HG02938 (cell line): ENCODE data around the gene LRRC17.

Experiments used
- ATAC-seq: cut with Tn5 transposase; IDR thresholded peaks from one replicate; pipeline ENCODE4 v1.9.1; 2021; ENCODE audit warnings: mild to moderate bottlenecking, moderate library complexity; ENCODE audit not compliant: unreplicated experiment

Gene LRRC17

GRCh38 chr7:102985176-102985783 is 72.5 kb downstream of the LRRC17 start:
- ATAC-seq = no peak

- no peak for ATAC-seq
Measured at GRCh38 chr7:102988088-102988487, 75.3 kb downstream of the LRRC17 start.

- ATAC-seq = no peak
Measured at GRCh38 chr7:102988631-102989560, 76.1 kb downstream of the LRRC17 start.

GRCh38 chr7:102990642-102991041 is 77.8 kb downstream of the LRRC17 start:
- no peak for ATAC-seq

GRCh38 chr7:102991077-102991539 is 78.3 kb downstream of the LRRC17 start:
- ATAC-seq = no peak

- ATAC-seq = no peak
Measured at GRCh38 chr7:102991540-102992214, 78.9 kb downstream of the LRRC17 start.

GRCh38 chr7:102992509-102992937 is 79.7 kb downstream of the LRRC17 start:
- no peak for ATAC-seq

GRCh38 chr7:102992938-102993717 is 80.3 kb downstream of the LRRC17 start:
- ATAC-seq = no peak

GRCh38 chr7:102993718-102994029 is 80.9 kb downstream of the LRRC17 start:
- no peak for ATAC-seq

- ATAC-seq = no peak
Measured at GRCh38 chr7:102994567-102994966, 81.8 kb downstream of the LRRC17 start.
